ENCODE data around the gene YRDC. TPM values are rescaled to one million over a fixed set of nuclear protein-coding genes. Genes with fewer than 3 reads are reported as not detected.

Gene YRDC
- total RNA-seq, 2 experiments from 2014 or later = 22.9 to 36.3 TPM

DNA sequence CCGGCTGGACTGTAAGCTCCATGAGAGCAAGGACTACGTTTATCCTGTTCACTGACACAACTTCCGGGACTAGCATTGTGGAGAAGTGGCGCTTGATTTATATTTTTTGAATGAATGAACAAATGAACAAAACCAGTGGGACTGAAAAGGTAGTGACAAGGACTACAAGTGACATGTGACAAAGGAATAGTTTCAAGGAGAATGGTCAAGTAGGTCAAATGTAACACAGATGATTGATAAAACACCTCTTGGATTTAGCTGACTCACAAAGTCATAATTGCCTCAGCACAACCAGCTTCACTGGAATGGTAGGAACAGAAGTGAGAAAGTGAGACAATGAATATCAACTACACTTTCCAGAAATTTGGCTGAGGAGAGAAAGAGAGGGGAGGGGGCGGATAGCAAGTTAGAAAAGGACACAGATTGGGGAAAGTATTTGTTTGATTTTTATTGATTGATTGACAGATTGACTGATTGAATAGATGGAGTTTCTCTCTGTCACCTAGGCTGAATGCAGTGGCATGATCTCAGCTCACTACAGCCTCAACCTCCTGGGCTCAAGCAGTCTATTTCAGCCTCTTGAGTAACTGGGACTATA, 37.1 kb upstream of the YRDC start:
- ChIA-PET POLR2A (no interaction called here), CTCF (interaction anchor here (1.0 to 1.8 kb wide), 3 partner anchors 10 to 17 kb away, joined by 3 to 4 read pairs (median 3); no protein-coding TSS in a partner anchor)
- intact Hi-C loops (cut with DNase I, micrococcal nuclease) = no loop called here
- no peak for ATAC-seq
- Mint-ChIP-seq H3K27ac (no peak overlapping the region), H3K9me3 (ENCODE audit: low read depth) (no peaks in the 10 kb centered on the region), H3K27me3 (no peaks in the 10 kb centered on the region), H3K4me1 (peaks cover 48% of the 10 kb centered on the region), H3K4me3 (no peak overlapping the region), H3K36me3 (ENCODE audit: low read depth) (peaks cover 23% of the 10 kb centered on the region)
- no peak for DNase-seq

DNA sequence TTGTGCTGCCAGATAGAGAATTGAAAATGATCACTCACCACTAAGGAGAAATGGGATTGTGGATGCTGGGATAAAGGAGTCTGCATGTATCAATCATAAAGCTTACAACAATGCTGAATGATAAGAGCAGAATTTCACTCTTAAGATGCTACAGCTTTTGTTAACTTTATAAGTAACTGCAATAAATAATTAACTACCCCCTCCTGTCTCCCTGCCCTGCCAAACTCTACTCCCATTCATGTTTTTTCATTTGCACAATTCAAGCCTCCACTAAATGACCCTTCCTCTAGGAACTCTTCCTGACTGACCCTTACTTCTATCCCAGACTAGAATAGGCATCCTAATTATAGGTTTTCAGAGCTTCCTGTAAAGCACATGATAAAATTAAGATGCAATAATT, 36.5 kb upstream of the YRDC start:
- H3K4me3 Mint-ChIP-seq = no peak overlapping the region
- ATAC-seq (no peak), DNase-seq (no peak)
- peaks cover 47% of the 10 kb centered on the region for H3K4me1 Mint-ChIP-seq
- H3K36me3 Mint-ChIP-seq (ENCODE audit: low read depth) = peaks cover 28% of the 10 kb centered on the region
- ChIA-PET POLR2A (no interaction called here), CTCF (interaction anchor here (1.0 to 1.8 kb wide), 3 partner anchors 11 to 18 kb away, joined by 3 to 4 read pairs (median 3); no protein-coding TSS in a partner anchor)
- no peak overlapping the region for H3K27ac Mint-ChIP-seq
- no peaks in the 10 kb centered on the region for H3K27me3 Mint-ChIP-seq
- H3K9me3 Mint-ChIP-seq (ENCODE audit: low read depth) = no peaks in the 10 kb centered on the region
- intact Hi-C loops (cut with DNase I, micrococcal nuclease) = no loop called here

DNA sequence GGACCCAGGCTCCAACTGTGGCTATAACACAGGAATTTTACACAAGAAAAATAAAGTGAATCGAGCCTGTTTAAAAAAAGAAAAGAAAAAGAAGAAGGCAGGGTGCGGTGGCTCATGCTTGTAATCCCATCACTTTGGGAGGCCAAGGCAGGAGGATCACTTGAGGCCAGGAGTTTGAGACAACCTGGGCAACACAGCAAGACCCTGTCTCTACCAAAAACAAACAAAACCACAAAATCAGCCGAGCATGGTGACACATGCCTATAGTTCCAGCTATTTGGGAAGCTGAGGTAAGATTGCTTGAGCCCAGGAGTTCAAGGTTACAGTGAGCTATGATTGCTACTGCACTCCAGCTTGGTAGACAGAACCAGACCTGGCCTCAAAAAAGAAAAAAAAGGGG, 33.6 kb upstream of the YRDC start:
- no peaks in the 10 kb centered on the region for H3K27me3 Mint-ChIP-seq
- ChIA-PET POLR2A (no interaction called here), CTCF (interaction anchor here (1.0 kb wide), 1 partner anchor 149 kb away, joined by 3 read pairs; no protein-coding TSS in a partner anchor)
- peaks cover 28% of the 10 kb centered on the region for H3K36me3 Mint-ChIP-seq (ENCODE audit: low read depth)
- peaks cover 28% of the 10 kb centered on the region for H3K4me1 Mint-ChIP-seq
- H3K4me3 Mint-ChIP-seq = no peak overlapping the region
- H3K27ac Mint-ChIP-seq = no peak overlapping the region
- no peaks in the 10 kb centered on the region for H3K9me3 Mint-ChIP-seq (ENCODE audit: low read depth)
- ATAC-seq (no peak), DNase-seq (no peak)
- intact Hi-C loops (cut with DNase I, micrococcal nuclease) = no loop called here

DNA sequence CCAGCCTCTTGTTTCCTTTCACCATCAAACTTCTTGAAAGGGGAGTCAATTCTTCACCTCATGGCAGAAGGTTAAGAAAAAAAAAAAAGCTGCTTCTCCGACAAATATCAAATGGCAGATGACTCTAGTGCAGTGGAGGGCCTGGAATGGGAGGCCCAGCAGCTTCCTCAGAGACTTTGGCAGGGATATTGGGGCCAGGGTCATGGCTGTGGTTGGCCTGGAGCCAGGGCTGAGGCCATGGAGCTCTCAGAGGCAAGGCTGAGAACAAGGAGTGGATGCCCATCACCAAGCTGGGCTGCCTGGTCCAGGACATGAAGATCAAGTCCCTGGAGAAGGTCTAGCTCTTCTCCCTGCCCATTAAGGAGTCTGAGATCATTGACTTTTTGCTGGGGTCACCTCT, 32.7 kb upstream of the YRDC start:
- peaks cover 18% of the 10 kb centered on the region for H3K4me1 Mint-ChIP-seq
- DNase-seq (no peak), ATAC-seq (no peak)
- POLR2A ChIA-PET = no interaction called here
- CTCF ChIA-PET = interaction anchor here (0.6 to 0.7 kb wide), 2 partner anchors 19 to 467 kb away, joined by 3 to 4 read pairs; no protein-coding TSS in a partner anchor
- no peaks in the 10 kb centered on the region for H3K9me3 Mint-ChIP-seq (ENCODE audit: low read depth)
- intact Hi-C loops (cut with DNase I, micrococcal nuclease) = no loop called here
- peaks cover 28% of the 10 kb centered on the region for H3K36me3 Mint-ChIP-seq (ENCODE audit: low read depth)
- H3K27ac Mint-ChIP-seq = no peak overlapping the region
- no peaks in the 10 kb centered on the region for H3K27me3 Mint-ChIP-seq
- H3K4me3 Mint-ChIP-seq = no peak overlapping the region

DNA sequence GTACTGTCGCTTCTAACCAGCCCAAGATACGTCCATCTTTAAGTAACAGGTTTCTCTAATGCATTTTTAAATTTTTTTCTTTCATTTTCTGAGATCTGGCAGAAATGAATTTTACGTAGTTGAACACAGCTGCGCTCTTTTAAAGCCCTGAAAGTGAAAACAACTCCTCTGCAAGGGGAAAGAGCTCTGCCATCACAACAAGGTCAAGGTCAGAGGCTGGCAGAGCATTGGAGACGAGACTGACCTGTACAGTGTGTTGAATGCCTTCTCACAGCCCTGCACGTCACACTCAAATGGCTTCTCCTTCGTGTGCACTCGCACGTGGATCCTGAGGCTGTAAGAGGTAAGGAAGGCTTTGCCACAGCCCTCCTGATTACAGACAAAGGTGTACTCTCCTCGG, 31.7 kb upstream of the YRDC start:
- no peak for DNase-seq
- Mint-ChIP-seq H3K4me3 (no peak overlapping the region), H3K4me1 (peaks cover 10% of the 10 kb centered on the region), H3K36me3 (ENCODE audit: low read depth) (peaks cover 29% of the 10 kb centered on the region), H3K9me3 (ENCODE audit: low read depth) (no peaks in the 10 kb centered on the region), H3K27me3 (no peaks in the 10 kb centered on the region), H3K27ac (no peak overlapping the region)
- intact Hi-C loops (cut with DNase I, micrococcal nuclease) = no loop called here
- no peak for ATAC-seq
- ChIA-PET CTCF (interaction anchor here (1.2 kb wide), 1 partner anchor 20 kb away, joined by 3 read pairs; no protein-coding TSS in a partner anchor), POLR2A (no interaction called here)

DNA sequence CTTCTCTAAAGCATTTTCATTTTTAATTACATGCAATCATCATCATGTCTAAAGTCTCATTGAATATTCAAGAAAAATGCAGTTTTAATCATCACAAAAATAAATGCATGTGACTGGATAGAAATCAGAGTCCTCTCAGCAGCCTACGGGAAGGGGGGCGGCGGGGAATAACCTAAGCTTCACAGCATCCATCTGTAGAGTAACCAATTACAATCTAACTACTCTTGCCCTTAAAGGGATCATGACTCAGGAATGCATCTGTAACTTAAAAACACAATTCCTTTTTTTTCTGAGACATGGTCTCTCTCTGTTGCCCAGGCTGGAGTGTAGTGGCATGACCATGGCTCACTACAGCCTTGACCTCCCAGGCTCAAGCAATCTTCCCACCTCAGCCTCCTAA, 28.8 kb upstream of the YRDC start:
- H3K9me3 Mint-ChIP-seq (ENCODE audit: low read depth) = no peaks in the 10 kb centered on the region
- peaks cover 34% of the 10 kb centered on the region for H3K36me3 Mint-ChIP-seq (ENCODE audit: low read depth)
- ATAC-seq = no peak
- H3K27ac Mint-ChIP-seq = no peak overlapping the region
- no peak for DNase-seq
- CTCF ChIA-PET = interaction anchor here (0.9 kb wide), 1 partner anchor 24 kb away, joined by 3 read pairs; no protein-coding TSS in a partner anchor
- intact Hi-C loops (cut with DNase I, micrococcal nuclease) = no loop called here
- H3K4me3 Mint-ChIP-seq = no peak overlapping the region
- POLR2A ChIA-PET = no interaction called here
- H3K27me3 Mint-ChIP-seq = no peaks in the 10 kb centered on the region
- no peaks in the 10 kb centered on the region for H3K4me1 Mint-ChIP-seq

DNA sequence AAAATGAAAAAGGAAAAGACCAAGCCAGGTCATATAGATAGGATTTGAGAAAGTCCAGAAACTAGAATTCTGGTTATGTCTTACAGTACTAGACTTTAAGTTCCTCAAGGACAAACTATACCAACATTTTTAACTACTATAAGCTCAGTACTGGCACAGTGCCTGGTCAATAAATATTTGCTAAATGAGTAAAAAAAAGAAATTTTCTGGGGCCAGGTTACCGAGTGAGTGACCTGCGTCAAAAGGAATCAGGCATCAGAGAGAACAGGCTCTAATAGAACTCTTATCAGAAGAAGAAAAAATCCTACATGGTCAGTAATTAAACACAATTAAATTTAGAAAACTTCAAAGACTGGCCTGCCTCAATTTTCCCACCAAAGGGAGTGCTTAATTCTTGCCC, 23.8 kb upstream of the YRDC start:
- no peak overlapping the region for H3K27ac Mint-ChIP-seq
- H3K36me3 Mint-ChIP-seq (ENCODE audit: low read depth) = peaks cover 32% of the 10 kb centered on the region
- DNase-seq (no peak), ATAC-seq (no peak)
- ChIA-PET POLR2A (no interaction called here), CTCF (interaction anchor here (1.3 kb wide), 1 partner anchor 28 kb away, joined by 5 read pairs; the partner anchor contains the start of gene MTF1)
- H3K27me3 Mint-ChIP-seq = no peaks in the 10 kb centered on the region
- H3K4me1 Mint-ChIP-seq = peaks cover under 1% of the 10 kb centered on the region
- intact Hi-C loops (cut with DNase I, micrococcal nuclease) = no loop called here
- H3K9me3 Mint-ChIP-seq (ENCODE audit: low read depth) = no peaks in the 10 kb centered on the region
- H3K4me3 Mint-ChIP-seq = no peak overlapping the region

DNA sequence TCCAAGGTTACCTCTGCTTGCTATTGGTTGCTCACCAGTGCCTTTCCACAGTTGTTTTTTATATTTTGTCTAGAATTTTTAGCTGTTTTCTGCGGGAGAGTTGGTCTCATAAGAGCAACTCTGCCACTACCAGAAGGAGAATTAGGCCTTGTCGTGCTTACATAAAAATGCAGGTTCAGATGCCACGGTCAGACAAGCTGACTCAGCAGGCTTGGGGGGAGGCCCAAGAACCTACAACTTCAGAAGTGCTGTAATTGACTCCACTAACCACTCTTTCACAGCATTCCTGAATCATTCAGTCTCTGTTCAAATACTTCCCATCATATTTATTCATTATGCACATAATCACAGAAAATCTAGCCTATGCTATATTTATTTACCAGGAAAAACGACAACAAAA, 23.1 kb upstream of the YRDC start:
- no peaks in the 10 kb centered on the region for H3K9me3 Mint-ChIP-seq (ENCODE audit: low read depth)
- H3K36me3 Mint-ChIP-seq (ENCODE audit: low read depth) = peaks cover 32% of the 10 kb centered on the region
- ChIA-PET CTCF (interaction anchor here (0.6 to 1.3 kb wide), 2 partner anchors 28 to 1603 kb away, joined by 3 to 5 read pairs; partner anchors contain the start of gene MTF1), POLR2A (no interaction called here)
- DNase-seq (no peak), ATAC-seq (no peak)
- H3K4me1 Mint-ChIP-seq = peaks cover 2% of the 10 kb centered on the region
- no peak overlapping the region for H3K4me3 Mint-ChIP-seq
- intact Hi-C loops (cut with DNase I, micrococcal nuclease) = no loop called here
- no peaks in the 10 kb centered on the region for H3K27me3 Mint-ChIP-seq
- H3K27ac Mint-ChIP-seq = no peak overlapping the region

DNA sequence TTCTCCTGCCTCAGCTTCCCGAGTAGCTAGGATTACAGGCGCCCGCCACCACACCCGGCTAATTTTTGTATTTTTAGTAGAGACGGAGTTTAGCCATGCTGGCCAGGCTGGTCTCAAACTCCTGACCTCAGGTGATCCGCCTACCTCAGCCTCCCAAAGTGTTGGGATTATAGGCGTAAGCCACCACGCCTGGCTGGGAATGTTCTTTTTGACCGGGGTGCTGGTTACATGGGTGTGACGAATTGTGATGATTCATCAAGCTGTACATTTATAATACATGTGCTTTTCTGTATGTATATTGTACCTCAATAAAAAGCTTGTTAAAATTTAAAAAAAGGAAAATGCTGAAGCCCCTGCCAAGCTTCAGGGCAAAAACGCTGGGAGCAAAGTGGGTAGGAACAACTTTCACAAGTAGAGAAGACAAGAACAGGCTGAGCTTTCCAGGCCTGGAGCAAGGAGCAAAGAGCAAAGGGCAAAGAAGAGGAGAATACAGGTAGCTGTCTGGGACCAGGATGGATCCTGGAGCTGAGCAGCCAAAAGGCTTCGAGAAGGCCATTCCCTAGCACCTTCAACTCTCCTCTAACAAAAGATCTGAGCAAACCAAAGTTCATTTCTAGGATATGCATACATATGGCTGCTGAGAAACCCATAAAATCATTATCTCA, 20.5 kb upstream of the YRDC start:
- Mint-ChIP-seq H3K4me1 (peaks cover 15% of the 10 kb centered on the region), H3K4me3 (no peak overlapping the region), H3K27me3 (no peaks in the 10 kb centered on the region), H3K9me3 (ENCODE audit: low read depth) (no peaks in the 10 kb centered on the region), H3K27ac (no peak overlapping the region), H3K36me3 (ENCODE audit: low read depth) (peaks cover 23% of the 10 kb centered on the region)
- POLR2A ChIA-PET = interaction anchor here (0.6 kb wide), 1 partner anchor 98 kb away, joined by 3 read pairs; no protein-coding TSS in a partner anchor
- CTCF ChIA-PET = no interaction called here
- intact Hi-C loops (cut with DNase I, micrococcal nuclease) = no loop called here
- ATAC-seq = no peak
- DNase-seq = no peak

DNA sequence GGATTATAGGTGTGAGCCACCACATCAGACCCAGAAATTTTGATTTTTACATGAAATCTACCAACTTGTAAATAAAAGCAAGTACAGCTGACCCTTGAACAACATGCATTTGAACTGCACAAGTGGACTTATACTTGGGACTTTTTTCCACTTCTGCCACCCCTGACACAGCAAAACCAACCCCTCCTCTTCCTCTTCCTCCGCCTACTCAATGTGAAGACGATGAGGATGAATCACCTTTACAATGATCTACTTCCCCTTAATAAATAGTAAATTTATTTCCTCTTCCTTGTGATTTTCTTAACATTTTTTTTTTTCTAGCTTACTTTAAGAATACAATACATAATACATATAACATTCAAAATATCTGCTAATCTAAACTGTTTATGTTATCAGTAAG, 17.5 kb upstream of the YRDC start:
- Mint-ChIP-seq H3K27ac (peak overlapping the region; percentile 4), H3K27me3 (no peaks in the 10 kb centered on the region), H3K36me3 (ENCODE audit: low read depth) (peaks cover 33% of the 10 kb centered on the region), H3K4me1 (peaks cover 23% of the 10 kb centered on the region), H3K9me3 (ENCODE audit: low read depth) (no peaks in the 10 kb centered on the region), H3K4me3 (no peak overlapping the region)
- ChIA-PET CTCF (interaction anchor here (0.7 kb wide), 1 partner anchor 86 kb away, joined by 3 read pairs; no protein-coding TSS in a partner anchor), POLR2A (no interaction called here)
- ATAC-seq (no peak), DNase-seq (no peak)
- intact Hi-C loops (cut with DNase I, micrococcal nuclease) = no loop called here

DNA sequence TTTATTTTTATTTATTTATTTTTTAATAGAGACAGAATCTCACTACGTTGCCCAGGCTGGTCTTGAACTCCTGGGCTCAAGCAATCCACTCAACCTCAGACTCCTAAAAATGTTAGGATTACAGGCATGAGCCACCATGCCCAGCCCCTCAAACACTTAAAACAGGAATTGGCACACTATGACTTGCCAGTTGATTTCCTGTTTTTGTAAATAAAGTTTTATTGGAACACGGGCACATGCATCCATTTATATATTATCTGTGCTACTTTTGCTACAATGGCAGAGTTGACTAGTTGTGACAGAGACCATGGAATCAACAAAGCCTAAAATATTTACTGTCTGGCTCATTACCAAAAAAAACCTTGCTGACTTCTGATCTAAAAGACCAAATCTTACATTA, 16.0 kb upstream of the YRDC start:
- no peaks in the 10 kb centered on the region for H3K27me3 Mint-ChIP-seq
- no peak overlapping the region for H3K27ac Mint-ChIP-seq
- peaks cover 23% of the 10 kb centered on the region for H3K4me1 Mint-ChIP-seq
- CTCF ChIA-PET = interaction anchor here (0.9 kb wide), 1 partner anchor 30 kb away, joined by 3 read pairs; no protein-coding TSS in a partner anchor
- peaks cover 35% of the 10 kb centered on the region for H3K36me3 Mint-ChIP-seq (ENCODE audit: low read depth)
- no peak overlapping the region for H3K4me3 Mint-ChIP-seq
- intact Hi-C loops (cut with DNase I, micrococcal nuclease) = no loop called here
- ATAC-seq (no peak), DNase-seq (no peak)
- no peaks in the 10 kb centered on the region for H3K9me3 Mint-ChIP-seq (ENCODE audit: low read depth)
- POLR2A ChIA-PET = interaction anchor here (1.0 kb wide), 1 partner anchor 121 kb away, joined by 5 read pairs; no protein-coding TSS in a partner anchor
